ENCODE data around the gene SLC47A2.
A peak's percentile ranks its signal among the peaks of the same experiment; 100 is the strongest.

SLC47A2 gene

DNA sequence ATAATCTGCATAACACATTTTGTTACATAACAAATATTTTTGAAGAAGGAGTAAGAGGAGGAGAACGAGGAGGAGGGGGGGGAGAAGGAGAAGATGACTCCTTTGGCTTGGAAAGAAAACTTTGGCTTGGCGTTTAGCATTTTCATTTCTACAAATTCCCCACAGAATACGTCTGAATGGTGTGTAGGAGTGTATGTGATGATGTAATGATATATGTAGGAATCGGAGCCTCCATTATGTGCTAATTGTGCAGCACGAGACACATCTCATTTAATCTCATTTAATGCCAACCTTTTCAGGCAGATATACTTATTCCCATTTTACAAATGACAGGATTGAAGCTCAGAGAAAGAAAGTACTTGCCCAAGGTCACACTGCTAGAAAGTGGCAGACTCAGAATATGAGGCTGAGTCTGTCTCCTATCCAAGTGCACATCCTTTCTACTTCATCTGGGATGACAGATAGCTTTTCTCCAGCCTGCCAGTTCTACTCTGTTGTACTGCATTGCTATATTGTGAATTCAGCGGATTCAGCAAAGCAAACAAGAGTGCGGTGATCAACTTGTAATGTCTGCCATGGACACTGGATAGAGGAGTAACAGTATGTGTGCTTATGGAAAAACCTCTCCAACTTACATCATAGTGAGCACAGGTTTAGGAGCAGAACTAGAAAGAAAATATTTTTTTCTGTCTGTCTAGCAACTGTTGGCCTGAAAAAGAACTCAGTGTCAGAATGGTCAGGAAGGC is 10.4 kb upstream of the SLC47A2 start:
- no peak for DNase-seq

DNA sequence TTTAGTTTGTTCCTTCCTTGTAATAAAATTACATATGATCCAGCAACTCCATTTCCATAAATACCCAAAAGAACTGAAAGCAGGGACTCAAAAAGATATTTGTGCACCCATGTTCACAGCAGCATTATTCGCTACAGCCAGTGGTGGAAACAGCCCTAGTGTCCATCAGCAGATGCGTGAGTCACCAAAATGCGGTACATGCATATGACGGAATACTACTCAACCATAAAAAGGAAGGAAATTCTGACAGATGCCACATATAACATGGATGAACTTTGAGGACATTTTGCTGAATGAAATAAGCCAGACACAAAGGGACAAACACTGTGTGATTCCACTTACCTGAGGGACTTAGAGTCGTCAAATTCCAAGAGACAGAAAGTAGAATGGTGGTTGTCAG is 9.1 kb upstream of the SLC47A2 start:
- no peak for DNase-seq

DNA sequence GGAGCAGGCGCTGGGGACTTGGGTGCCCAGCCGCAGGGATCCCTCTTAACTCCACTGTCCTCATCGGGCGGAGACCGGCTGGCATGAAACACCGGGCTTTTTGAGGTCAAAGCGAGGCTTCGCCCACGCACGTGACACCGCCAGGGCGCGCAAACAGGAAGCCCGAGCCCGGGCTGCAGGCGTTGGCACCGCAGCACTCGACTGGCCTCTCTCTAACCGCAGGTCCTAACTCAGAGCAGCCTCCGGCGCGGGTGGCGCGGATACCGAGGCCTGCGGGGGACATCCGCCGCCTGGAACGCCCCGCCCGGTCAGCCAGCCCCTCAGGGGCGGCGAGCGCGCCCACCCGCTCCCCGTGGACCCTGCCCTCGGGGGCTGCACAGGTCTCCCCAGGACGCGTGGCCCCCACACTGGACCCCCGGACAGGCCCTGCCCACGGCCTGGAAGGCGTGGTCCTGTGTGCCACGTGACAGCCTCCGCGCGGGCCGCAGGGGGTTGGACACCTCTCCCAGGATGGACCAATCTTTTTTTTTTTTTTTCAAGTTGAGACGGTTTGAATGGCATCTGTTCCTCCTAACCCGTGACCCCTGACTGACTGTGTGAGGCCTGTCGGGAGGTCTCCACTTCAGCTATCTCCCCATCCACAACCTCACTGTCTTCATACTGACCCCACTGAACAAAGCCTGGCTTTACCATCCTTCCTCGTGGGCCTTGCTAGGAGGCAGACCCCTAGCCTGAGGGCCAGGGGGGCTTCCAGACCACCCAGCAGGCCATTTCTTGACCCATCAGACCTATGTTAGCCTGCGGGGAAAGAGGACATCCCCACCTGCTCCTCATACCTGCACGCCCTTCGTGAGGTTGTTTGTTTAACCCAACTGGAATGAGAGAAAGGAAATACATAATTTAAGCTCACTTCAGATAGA is 8.4 kb upstream of the SLC47A2 start:
- peak; percentile 74 for DNase-seq

DNA sequence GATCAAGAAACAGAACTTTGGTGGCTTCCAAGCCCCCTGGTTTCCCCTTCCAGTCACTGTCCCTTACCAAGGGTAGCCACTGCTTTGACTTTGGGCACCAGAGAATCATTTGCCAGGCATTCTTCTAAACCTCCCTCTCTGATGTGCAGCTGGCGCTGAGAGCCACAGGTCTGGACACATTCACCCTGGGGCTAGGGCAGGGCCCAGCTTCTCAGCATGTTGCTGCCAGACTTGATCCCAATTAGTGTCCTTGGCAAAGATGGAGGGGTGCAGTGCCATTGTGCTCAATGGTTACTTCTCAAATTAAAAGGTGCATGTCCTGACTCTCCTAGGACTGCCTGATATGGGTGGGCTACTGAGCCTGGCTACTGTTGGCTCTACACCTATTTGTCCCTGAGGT is 7.6 kb upstream of the SLC47A2 start:
- no peak for DNase-seq

DNA sequence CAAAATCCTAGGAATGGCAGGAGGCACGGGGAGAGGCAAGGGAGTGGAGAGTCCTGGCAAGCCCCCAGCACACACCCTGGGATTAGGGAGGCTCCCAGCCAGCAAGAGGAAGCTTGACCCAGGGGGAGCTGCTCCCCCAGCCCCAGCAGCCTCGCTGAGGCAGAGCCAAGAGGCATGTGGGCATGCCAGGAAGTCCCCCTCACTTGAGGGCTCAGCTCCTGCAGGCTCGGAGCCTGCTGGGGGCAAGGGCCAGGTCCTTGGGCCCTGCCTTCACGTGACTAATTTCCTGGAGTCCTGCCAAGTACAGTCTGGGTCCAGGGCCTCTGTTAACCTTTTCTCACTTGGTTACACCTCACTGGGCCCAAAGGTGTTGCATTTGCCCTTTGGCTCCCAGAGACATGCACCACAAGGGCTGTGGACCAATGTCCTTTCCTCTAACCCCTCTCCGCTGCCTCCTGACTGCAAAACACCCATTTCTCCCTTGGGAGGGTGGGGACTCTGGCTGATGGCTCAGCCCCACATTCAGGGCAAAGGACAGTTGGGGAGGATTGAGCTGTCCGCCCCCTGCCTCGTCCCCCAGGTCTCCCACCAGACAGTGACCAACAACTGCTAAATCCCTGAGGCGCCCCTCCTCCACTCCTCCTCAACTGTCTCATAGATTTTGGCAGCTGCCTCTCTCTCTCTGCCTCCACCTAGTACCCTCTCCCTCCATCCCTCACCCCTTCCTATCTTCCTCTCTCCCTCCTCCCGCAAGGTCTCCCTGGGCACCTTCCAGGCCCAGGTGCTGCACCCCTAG is 4.4 kb upstream of the SLC47A2 start:
- DNase-seq, result no peak

DNA sequence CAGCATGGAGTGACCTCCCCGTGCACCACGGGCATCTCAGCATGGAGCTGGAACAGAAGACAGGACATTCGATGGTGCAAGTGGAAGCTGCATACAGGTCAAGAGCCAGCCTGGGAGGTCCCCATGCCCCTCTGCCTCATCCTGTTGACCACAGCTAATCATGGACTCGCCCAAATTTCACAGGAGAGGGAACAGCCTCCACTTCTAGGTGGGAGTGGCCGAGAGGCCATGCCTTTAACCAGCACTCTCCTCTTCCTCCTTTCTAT is 3.8 kb upstream of the SLC47A2 start:
- DNase-seq, result no peak

GRCh38 chr17:19719355-19720209 is 3.2 kb upstream of the SLC47A2 start:
- no peak for DNase-seq

- DNase-seq, result no peak
These were observed 2.4 kb upstream of the SLC47A2 start for GRCh38 chr17:19718613-19719354.

DNA sequence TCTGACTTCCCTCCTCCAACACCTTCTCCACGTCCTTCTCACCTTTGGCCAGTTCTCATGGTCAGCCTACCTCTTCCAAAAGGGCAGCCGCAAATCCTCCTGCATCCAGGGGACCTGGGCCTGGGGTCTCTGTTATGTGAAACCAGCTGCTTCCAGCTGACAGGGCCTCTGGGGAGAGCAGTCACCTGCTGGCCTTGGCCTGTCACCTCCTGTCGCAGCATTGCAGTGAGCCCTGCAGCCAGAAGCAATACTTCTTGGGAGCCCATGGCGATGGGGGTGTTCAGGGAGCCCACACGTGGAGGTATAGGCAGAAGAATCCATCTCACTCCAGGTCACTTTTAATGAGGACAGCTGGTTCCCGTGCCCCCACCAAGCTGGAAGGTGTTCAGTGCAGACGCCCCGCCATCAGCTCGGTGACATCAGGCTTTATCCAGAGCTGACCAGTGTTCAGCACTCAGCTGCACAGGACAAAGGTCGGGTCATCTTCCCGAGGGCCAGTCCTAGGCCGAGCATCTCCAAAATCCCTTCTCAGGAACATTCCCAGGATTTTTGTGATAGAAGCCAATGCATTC is 1.7 kb upstream of the SLC47A2 start:
- DNase-seq, result no peak

GRCh38 chr17:19717411-19717908 is 1.1 kb upstream of the SLC47A2 start:
- DNase-seq, result no peak

DNA sequence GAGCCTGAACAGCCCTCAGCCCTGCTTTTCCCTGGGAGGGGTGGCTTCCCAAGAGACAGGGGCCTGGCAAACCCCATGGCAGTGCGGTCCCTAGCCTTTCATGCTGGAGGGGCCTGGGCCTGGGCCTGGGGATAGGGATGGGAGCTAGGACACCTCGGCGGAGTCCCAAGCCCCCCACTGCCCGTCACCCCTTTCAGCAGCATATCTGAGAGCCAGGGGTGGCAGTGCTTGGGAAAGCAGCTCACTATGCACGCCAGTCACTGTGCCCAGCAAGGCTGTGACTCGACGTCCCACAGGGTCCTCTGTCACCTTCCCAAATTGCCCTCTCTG is 612 bp upstream of the SLC47A2 start:
- DNase-seq, result no peak

DNA sequence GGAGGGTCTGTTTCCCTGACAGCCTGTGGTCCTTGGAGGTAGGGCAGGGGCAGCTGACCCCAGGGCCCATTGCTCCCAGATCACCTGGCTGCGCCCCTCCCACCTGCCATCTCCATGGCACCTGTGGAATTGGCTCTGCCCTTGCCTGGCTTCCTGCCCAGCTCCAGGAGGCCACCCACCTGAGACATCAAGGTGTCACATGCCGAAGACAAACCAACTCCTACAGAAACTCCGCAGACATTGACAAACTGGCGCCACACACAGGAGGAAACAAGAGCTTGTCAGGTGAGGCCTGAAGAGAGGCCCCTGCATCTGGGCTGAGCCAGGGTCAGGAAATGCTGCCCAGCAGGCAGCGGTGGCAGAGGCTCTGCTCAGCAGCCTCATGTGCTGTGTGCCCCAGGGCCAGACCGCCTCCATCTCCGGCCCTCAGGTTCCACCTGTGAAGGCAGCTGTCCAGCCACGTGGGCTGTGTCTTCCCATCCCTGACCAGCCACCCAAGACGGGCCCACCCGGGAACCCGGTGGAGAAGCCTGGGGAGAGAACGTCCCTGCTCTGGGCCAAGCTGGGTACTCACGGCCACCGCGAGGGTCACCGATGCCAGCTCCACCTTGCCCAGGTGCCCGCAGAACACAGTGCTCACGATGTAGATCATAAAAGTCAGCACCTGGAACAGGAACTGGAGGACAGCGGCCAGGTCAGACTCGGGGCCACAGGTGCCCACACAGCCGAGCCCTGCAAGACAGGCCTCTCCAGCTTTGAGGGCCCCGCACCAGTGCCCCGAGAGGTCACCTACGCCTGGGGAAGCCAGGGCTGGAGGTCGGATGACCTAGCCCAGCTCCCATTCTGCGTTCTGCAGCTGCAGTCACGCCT is 1.6 kb downstream of the SLC47A2 start:
- no peak for DNase-seq

DNA sequence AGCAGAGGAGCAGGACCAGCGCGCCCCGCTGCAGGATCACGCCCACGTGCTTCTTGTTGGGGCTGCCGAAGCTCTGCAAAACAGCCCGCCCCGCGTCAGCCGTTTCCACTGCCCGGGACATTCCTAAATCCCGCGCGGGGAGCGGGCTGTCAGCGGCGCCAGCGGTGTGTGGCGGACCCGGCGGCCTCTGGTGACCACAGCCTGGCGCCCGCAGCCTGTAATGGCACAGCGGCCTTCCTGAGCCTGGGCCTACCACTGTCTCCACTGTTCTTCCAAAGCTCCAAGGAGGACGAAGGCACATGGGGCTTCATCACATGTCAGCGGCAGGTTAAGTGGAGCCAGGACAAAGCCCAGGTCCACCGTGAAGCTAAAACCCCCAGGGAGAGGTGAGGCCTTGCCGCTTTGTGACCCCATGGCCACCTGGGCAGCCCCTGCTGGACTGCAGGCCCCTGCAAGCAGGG is 2.5 kb downstream of the SLC47A2 start:
- DNase-seq, result no peak

DNA sequence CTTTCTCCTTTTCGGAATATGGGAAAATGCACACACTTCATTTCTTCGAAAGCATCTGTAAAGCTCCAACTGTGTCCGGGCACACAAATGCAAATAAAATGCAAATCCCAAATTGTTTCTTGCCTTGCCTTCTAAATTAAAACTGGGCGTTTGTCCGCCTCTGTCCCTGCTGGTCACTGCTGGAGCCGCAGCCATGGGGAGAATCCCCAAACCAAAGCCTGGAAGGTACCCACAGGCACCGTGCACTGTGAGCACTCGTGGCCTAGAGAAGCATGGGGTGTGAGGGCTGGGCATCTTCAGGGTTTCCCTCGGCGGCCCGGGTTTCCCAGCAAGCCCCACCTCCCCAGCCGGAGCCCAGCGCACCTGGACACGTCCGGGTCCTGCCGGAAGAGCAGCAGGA is 2.9 kb downstream of the SLC47A2 start:
- no peak for DNase-seq

GRCh38 chr17:19712436-19713004 is 3.9 kb downstream of the SLC47A2 start:
- no peak for DNase-seq

- no peak for DNase-seq
These were observed 6.5 kb downstream of the SLC47A2 start for GRCh38 chr17:19709841-19710240.

GRCh38 chr17:19708431-19709175 is 7.8 kb downstream of the SLC47A2 start:
- no peak for DNase-seq

DNA sequence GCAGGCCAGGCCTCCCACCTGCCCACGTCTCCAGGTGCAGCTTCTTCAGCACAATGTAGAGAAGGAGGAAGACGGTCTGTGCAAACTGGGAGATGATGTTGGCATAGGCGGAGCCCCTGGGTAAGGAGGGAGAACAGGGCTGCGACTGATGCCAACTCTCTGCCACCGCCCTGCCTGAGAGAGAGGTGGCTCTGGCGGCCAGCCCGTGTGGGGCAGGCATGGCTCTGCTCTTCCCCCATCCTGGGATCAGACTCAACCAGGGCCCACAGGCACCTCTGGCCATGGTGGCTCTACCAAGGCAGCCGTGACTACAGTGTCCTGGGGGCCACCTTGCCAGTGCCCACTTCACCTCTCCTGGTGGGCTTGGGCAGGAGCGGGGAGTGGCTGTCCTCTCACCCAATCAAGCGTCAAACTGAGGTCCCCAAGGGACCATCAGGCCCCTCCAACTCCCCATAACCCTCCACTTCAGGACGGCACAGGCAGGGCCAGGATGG is 8.6 kb downstream of the SLC47A2 start:
- no peak for DNase-seq
